ENCODE data around the gene PRICKLE1.

Gene PRICKLE1

GRCh38 chr12:42588524-42589464 lies 752 bp downstream of the PRICKLE1 start:
- H3K4me3 ChIP-seq (ENCODE audit: low read depth in 1 of 2, low read length in 1 of 2), result peak overlapping the region in 1 of 2 experiments; percentile 17
- peaks cover 3 to 5% of the 10 kb centered on the region in 2 experiments for H3K4me1 ChIP-seq (ENCODE audit: control insufficient read depth in 1 of 2, insufficient read depth in 1 of 2, low read depth in 1 of 2, low read length in 1 of 2)
- H3K27me3 ChIP-seq, result peaks cover 100% of the 10 kb centered on the region
- H3K36me3 ChIP-seq, result no peaks in the 10 kb centered on the region
- TF ChIP-seq CTCF (IDR thresholded peaks at IDR 0.05), result no peak
- H3K9me3 ChIP-seq, result no peaks in the 10 kb centered on the region
- no peak overlapping the region for H3K27ac ChIP-seq

GRCh38 chr12:42587601-42588523 lies 1.7 kb downstream of the PRICKLE1 start:
- peaks cover 3 to 5% of the 10 kb centered on the region in 2 experiments for H3K4me1 ChIP-seq (ENCODE audit: control insufficient read depth in 1 of 2, insufficient read depth in 1 of 2, low read depth in 1 of 2, low read length in 1 of 2)
- H3K4me3 ChIP-seq (ENCODE audit: low read depth in 1 of 2, low read length in 1 of 2), result no peak overlapping the region
- no peak overlapping the region for H3K27ac ChIP-seq

DNA sequence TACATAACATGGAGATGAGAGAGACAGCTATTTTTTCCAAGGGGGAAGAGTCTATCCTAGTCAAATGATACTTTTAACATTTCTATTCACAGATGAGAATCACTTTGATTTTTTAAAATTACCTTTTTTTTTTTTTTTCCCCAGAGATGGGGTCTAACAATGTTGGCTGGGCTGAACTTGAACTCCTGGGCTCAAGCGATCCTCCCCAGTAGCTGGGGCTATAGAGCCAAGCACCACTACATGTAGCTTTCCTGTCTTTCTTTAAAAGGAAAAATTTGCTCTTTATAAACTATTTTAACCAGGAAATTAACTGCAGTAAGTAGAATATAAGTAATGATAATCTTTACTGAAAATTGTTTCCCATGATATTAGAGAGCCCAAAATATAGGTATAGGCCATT lies 3.3 kb downstream of the PRICKLE1 start:
- no peak overlapping the region for H3K4me3 ChIP-seq (ENCODE audit: low read depth in 1 of 2, low read length in 1 of 2)
- no peak overlapping the region for H3K27ac ChIP-seq

More at GRCh38 chr12:42587601-42588523, 1.7 kb downstream of the PRICKLE1 start:
- peaks cover 100% of the 10 kb centered on the region for H3K27me3 ChIP-seq
- H3K9me3 ChIP-seq, result no peaks in the 10 kb centered on the region
- H3K36me3 ChIP-seq, result no peaks in the 10 kb centered on the region
- TF ChIP-seq CTCF (IDR thresholded peaks at IDR 0.05), result no peak

GRCh38 chr12:42585841-42586216 lies 3.7 kb downstream of the PRICKLE1 start:
- H3K4me3 ChIP-seq (ENCODE audit: low read depth in 1 of 2, low read length in 1 of 2), result no peak overlapping the region
- no peak overlapping the region for H3K27ac ChIP-seq
- H3K27me3 ChIP-seq, result peaks cover 85% of the 10 kb centered on the region

More for the DNA sequence above, 3.3 kb downstream of the PRICKLE1 start:
- H3K9me3 ChIP-seq, result no peaks in the 10 kb centered on the region
- H3K36me3 ChIP-seq, result no peaks in the 10 kb centered on the region
- TF ChIP-seq CTCF (IDR thresholded peaks at IDR 0.05), result no peak
- H3K4me1 ChIP-seq (ENCODE audit: control insufficient read depth in 1 of 2, insufficient read depth in 1 of 2, low read depth in 1 of 2, low read length in 1 of 2), result peaks cover 3 to 5% of the 10 kb centered on the region in 2 experiments
- peaks cover 89% of the 10 kb centered on the region for H3K27me3 ChIP-seq

More at GRCh38 chr12:42585841-42586216, 3.7 kb downstream of the PRICKLE1 start:
- Histone ChIP-seq H3K4me1 (ENCODE audit: control insufficient read depth in 1 of 2, insufficient read depth in 1 of 2, low read depth in 1 of 2, low read length in 1 of 2) (peaks cover 3 to 5% of the 10 kb centered on the region in 2 experiments), H3K9me3 (no peaks in the 10 kb centered on the region), H3K36me3 (no peaks in the 10 kb centered on the region)
- no peak for TF ChIP-seq CTCF (IDR thresholded peaks at IDR 0.05)
